H1 (cell line): ENCODE data around the gene ZNF74. TPM values are rescaled to one million over a fixed set of nuclear protein-coding genes. Genes with fewer than 3 reads are reported as not detected.

Experiments
- ASH2L ChIP-seq: fragments of 200-600, 300-600 bp; sonication (generic); IDR thresholded peaks from one replicate; pipeline ENCODE4 v1.7.1; 2017; ENCODE audit warnings: low read length
- BCL11A ChIP-seq, 2 experiments: IDR thresholded peaks; one replicate each; pipeline ENCODE4 v1.6.1; 2011; ENCODE audit warnings: low read depth in 2 of 2, low read length in 2 of 2, mild to moderate bottlenecking in 2 of 2
- BRCA1 ChIP-seq: IDR thresholded peaks from 2 replicates; pipeline ENCODE4 v1.6.1; 2012; ENCODE audit warnings: low read depth, low read length, improper control_type of control experiment
- EZH2 ChIP-seq: fragments of 200-600 bp; sonication (generic); IDR thresholded peaks from 2 replicates; pipeline ENCODE4 v1.7.1; 2012; ENCODE audit warnings: low read depth, mild to moderate bottlenecking, moderate library complexity, low read length, inconsistent platforms; ENCODE audit not compliant: severe bottlenecking
- GABPA ChIP-seq: IDR thresholded peaks from 2 replicates; pipeline ENCODE4 v1.6.1; 2011; ENCODE audit warnings: mild to moderate bottlenecking, low read length, moderate library complexity, borderline replicate concordance; ENCODE audit not compliant: insufficient read depth
- JUN ChIP-seq: IDR thresholded peaks from 2 replicates; pipeline ENCODE4 v1.6.1; 2011; ENCODE audit warnings: low read depth, mild to moderate bottlenecking, improper control_type of control experiment, low read length
- KDM4A ChIP-seq: IDR thresholded peaks from one replicate; pipeline ENCODE4 v1.7.1; 2012; ENCODE audit warnings: low read depth, mild to moderate bottlenecking, moderate library complexity, low read length, inconsistent platforms; ENCODE audit not compliant: severe bottlenecking
- RXRA ChIP-seq: IDR thresholded peaks from 2 replicates; pipeline ENCODE4 v1.6.1; 2011; ENCODE audit warnings: low read depth, mild to moderate bottlenecking, low read length, moderate library complexity; ENCODE audit not compliant: insufficient read depth
- SIRT6 ChIP-seq: IDR thresholded peaks from one replicate; pipeline ENCODE4 v1.7.1; 2012; ENCODE audit warnings: low read length, inconsistent platforms
- SP2 ChIP-seq: IDR thresholded peaks from 2 replicates; pipeline ENCODE4 v1.6.1; 2012; ENCODE audit warnings: mild to moderate bottlenecking, low read length, inconsistent platforms
- SRF ChIP-seq: IDR thresholded peaks from 2 replicates; pipeline ENCODE4 v1.6.1; 2011; ENCODE audit warnings: mild to moderate bottlenecking, low read depth, low read length, moderate library complexity
- SUZ12 ChIP-seq: fragments of 200-600 bp; sonication (generic); IDR thresholded peaks from 2 replicates; pipeline ENCODE4 v1.6.1; 2012; ENCODE audit warnings: mild to moderate bottlenecking, inconsistent platforms, low read length, moderate library complexity, mixed read lengths
- polyA plus RNA-seq, 7 experiments: library from polyadenylated mRNA; depleted of rRNA in 3 of 7; stranded (reverse) in 5 of 7; unstranded in 2 of 7; fragments of >200 nt in 5 of 7; fragments of 200-250 nt in 2 of 7; gene quantifications; 1 replicate in 5 of 7; 2 replicates in 1 of 7; 4 replicates in 1 of 7; pipeline versions ENCODE4 v1.2.1 to v1.2.3, GENCODE V29; 2011 to 2013; ENCODE audit warnings: missing spikeins in 2 of 7, mixed read lengths in 2 of 7
- total RNA-seq: library from RNA; stranded (reverse); fragmentation: NEBNext Ultra II Directional; extraction: Animal tissue kit (Norgen Biotek cat#: 25700); gene quantifications from 2 replicates; pipeline ENCODE4 v1.2.1, GENCODE V29; 2021
- TF ChIP-seq, protein P1 (sequence below): fragments of 300-600 bp; sonication (generic); IDR thresholded peaks from 2 replicates; pipeline ENCODE4 v1.7.1; 2012; ENCODE audit warnings: low read length, moderate library complexity, mild to moderate bottlenecking, inconsistent platforms; ENCODE audit not compliant: insufficient replicate concordance

Gene ZNF74
- total and polyA plus RNA-seq, 2 of the 8 experiments (the other 6 are each of a cell fraction or from before 2014, with no cell fraction given): 29.7 to 45.7 TPM

DNA sequence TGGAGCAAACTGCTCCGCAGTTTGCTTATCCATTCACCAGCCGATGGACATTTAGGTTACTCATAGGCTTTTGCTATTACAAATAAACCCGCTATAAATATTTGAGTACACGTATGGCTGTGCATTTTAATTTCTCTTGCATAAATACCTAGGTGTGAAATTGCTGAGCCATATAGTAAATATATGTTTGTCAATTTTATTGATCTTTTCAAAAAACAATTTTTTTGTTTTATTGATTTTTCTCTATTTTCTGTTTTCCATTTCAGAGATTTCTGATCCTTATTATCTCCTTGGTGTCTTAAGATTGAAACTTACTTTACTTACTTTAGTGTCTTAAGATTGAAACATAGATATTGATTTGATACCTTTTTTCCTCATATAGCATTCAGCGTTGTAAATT, 4.5 kb downstream of the ZNF74 start (continued):
- TF ChIP-seq, protein P1, sequence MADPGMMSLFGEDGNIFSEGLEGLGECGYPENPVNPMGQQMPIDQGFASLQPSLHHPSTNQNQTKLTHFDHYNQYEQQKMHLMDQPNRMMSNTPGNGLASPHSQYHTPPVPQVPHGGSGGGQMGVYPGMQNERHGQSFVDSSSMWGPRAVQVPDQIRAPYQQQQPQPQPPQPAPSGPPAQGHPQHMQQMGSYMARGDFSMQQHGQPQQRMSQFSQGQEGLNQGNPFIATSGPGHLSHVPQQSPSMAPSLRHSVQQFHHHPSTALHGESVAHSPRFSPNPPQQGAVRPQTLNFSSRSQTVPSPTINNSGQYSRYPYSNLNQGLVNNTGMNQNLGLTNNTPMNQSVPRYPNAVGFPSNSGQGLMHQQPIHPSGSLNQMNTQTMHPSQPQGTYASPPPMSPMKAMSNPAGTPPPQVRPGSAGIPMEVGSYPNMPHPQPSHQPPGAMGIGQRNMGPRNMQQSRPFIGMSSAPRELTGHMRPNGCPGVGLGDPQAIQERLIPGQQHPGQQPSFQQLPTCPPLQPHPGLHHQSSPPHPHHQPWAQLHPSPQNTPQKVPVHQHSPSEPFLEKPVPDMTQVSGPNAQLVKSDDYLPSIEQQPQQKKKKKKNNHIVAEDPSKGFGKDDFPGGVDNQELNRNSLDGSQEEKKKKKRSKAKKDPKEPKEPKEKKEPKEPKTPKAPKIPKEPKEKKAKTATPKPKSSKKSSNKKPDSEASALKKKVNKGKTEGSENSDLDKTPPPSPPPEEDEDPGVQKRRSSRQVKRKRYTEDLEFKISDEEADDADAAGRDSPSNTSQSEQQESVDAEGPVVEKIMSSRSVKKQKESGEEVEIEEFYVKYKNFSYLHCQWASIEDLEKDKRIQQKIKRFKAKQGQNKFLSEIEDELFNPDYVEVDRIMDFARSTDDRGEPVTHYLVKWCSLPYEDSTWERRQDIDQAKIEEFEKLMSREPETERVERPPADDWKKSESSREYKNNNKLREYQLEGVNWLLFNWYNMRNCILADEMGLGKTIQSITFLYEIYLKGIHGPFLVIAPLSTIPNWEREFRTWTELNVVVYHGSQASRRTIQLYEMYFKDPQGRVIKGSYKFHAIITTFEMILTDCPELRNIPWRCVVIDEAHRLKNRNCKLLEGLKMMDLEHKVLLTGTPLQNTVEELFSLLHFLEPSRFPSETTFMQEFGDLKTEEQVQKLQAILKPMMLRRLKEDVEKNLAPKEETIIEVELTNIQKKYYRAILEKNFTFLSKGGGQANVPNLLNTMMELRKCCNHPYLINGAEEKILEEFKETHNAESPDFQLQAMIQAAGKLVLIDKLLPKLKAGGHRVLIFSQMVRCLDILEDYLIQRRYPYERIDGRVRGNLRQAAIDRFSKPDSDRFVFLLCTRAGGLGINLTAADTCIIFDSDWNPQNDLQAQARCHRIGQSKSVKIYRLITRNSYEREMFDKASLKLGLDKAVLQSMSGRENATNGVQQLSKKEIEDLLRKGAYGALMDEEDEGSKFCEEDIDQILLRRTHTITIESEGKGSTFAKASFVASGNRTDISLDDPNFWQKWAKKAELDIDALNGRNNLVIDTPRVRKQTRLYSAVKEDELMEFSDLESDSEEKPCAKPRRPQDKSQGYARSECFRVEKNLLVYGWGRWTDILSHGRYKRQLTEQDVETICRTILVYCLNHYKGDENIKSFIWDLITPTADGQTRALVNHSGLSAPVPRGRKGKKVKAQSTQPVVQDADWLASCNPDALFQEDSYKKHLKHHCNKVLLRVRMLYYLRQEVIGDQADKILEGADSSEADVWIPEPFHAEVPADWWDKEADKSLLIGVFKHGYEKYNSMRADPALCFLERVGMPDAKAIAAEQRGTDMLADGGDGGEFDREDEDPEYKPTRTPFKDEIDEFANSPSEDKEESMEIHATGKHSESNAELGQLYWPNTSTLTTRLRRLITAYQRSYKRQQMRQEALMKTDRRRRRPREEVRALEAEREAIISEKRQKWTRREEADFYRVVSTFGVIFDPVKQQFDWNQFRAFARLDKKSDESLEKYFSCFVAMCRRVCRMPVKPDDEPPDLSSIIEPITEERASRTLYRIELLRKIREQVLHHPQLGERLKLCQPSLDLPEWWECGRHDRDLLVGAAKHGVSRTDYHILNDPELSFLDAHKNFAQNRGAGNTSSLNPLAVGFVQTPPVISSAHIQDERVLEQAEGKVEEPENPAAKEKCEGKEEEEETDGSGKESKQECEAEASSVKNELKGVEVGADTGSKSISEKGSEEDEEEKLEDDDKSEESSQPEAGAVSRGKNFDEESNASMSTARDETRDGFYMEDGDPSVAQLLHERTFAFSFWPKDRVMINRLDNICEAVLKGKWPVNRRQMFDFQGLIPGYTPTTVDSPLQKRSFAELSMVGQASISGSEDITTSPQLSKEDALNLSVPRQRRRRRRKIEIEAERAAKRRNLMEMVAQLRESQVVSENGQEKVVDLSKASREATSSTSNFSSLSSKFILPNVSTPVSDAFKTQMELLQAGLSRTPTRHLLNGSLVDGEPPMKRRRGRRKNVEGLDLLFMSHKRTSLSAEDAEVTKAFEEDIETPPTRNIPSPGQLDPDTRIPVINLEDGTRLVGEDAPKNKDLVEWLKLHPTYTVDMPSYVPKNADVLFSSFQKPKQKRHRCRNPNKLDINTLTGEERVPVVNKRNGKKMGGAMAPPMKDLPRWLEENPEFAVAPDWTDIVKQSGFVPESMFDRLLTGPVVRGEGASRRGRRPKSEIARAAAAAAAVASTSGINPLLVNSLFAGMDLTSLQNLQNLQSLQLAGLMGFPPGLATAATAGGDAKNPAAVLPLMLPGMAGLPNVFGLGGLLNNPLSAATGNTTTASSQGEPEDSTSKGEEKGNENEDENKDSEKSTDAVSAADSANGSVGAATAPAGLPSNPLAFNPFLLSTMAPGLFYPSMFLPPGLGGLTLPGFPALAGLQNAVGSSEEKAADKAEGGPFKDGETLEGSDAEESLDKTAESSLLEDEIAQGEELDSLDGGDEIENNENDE: no peak
- TF ChIP-seq GABPA (no peak), ASH2L (no peak), SIRT6 (no peak), KDM4A (no peak), BRCA1 (no peak), SRF (no peak), BCL11A (IDR thresholded peaks at IDR 0.05; ENCODE audit: low read depth in 2 of 2, low read length in 2 of 2) (no peak), SP2 (no peak), SUZ12 (no peak), RXRA (no peak), JUN (no peak), EZH2 (no peak)
